ACHN (cell line): ENCODE measurements around the gene WWOX.

Source experiments
- DNase-seq: peaks from one replicate; pipeline ENCODE4 v3.0.0-alpha.2; 2015
- in situ Hi-C: cut with HindIII; loops from 2 replicates; pipeline ENCODE4 v1.10.0; 2017; ENCODE audit warnings: low sequenced_read_pairs, low pct_ligation_motif_present, low pct_unique_long_range_greater_than_20kb

The WWOX gene

DNA sequence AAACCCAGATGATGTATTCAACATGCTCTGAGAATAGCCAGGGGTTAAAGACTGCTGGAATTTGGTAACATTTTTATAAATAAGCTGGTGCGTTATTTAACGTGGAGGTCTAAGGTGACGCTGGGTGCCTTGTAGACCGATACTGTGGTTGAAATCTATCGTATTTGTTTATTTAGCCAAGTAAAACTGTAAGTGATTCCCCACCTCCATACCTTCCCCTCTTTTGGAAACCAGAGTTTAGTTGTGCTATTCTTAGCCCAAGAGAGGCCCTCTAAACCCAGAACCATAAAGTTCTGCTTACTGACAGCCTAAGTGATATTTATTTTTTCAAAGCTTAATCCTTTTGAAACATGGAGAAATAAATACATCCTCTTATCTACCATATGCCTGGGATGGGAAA lies 744.5 kb downstream of the WWOX start:
- DNase-seq: no peak
- in situ Hi-C loops: no loop called here

DNA sequence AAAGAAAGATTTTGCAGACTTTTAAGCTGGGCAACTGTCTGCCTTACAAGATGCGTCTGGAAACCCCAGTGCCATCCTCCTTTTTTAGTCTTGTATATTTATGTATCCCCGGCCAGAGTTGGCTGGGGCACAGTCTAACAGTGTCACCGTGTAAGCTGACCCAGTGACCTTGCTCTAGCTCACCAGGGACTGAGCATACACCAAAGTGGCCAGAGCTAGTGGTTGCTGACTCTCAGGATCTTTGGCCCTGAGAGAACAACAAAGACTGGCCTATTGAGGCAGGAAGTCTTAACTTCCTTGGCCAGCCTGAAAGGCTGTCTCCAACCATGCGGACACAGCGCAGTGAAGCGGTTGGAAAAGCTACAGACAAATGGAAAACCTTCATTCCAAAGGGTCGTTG lies 745.2 kb downstream of the WWOX start:
- DNase-seq: no peak

DNA sequence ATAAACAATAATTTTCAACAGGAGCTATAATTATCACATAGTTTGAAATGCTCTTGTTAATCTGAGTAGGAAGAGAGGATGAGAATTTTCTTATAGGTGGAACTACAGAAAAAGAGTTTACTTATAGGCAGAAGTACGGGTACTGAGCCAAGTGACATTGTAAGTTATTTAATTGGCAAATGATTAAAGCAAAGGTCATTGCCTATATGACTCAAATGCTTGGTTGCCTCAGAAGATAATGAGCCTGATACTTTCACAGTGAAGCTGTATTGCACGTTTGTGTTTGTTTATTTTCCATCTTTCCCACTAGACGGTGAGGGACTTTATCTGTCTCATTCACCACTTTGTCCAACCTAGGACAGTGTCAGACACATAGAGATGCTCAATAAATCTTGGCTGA lies 751.8 kb downstream of the WWOX start:
- no peak for DNase-seq
- in situ Hi-C loops: no loop called here

More for the DNA sequence above, 745.2 kb downstream of the WWOX start:
- in situ Hi-C loops: no loop called here

DNA sequence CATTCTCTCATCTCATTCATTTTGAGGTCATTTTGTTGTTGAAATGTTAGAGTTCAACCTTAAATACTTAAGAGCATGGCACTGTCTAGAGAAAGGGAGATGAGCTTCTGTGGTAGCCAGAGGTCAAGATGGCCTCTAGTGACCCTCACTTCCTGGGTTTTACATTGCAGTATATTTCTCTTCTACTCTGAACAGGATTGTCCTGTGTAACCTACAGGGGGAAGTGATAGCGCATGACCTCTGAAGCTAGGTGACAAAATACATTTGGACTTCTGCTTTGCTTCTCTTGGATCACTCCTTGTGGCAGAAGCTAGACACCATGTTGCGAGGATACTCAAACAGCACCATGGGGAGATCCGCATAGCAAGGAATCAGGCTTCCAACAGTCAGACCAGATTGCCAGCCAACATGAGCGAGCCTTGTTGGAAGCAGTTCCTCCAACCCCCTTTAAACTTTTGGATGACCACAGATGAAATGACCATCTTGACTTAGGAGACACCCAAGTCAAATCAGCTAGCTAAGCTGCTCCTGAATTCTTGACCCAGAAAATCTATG lies 752.7 kb downstream of the WWOX start:
- no peak for DNase-seq
- in situ Hi-C loops: no loop called here

DNA sequence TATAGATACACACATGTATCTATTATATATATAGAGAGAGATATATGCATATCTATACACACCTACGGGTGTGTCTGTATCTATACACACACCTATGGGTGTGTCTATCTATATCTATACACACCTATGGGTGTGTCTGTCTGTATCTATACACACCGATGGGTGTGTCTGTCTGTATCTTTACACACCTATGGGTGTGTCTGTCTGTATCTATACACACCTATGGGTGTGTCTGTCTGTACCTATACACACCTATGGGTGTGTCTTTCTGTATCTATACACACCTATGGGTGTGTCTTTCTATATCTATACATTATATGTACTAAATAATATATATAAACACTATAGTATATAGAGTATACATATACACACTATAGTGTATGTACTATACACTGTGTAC lies 762.6 kb downstream of the WWOX start:
- in situ Hi-C loops: no loop called here
- DNase-seq: no peak

DNA sequence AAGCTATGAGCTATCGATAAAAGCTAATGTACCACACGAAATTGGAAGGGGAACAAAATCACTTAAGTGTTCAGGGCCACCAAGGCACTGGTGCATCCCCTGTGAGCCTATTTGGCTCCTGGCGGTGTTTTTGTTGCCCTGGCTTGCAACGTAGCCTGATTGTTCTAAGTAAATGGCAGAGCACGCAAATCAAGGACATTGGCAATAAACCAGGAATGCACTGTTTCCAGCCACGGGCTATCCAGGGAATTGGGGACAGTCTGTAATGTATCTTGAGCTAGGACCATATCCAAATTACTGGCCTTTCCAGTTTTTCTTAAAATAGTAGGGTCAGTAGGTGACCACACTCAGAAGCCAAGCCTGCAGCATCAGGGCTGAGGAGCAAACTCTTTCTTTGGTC lies 767.1 kb downstream of the WWOX start:
- in situ Hi-C loops: no loop called here
- DNase-seq: no peak

DNA sequence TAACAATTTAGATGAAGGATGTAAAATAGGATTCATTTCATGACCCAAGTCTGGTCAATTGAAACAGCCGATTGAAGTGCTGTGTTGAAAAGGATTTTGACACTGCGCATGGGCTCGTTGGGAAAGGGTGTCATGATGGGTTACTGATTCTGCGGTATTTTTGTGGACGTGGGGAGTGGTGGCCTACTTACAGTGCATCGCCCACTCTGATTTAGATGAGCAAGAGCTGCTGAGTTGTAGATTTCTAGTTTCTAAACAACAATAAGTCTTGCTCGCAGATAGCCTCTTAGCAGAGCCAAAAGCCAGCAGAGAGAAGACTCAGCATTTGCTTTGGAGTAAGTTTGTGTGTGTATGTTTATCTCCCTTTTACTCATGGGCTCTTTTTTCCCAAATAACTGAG lies 770.0 kb downstream of the WWOX start:
- in situ Hi-C loops: no loop called here
- DNase-seq: no peak

DNA sequence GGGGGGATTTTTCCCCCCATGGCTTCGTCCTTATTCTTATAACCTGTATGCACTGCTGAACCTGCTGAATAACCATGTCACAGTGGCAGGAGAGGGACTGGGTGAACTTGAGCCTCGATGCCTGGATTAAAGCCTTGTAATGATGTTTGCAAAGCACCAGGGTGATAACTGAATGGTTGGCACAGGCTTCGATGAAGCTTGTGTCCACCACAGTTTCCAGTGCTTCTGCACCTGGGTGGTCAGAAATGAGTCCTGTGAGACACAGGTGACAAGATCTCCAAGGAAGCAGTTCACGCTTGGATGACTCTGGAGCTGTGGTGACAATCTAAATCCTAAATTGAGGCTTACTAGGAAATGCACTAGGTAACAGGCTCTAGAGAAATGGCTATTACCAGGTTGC lies 771.8 kb downstream of the WWOX start:
- in situ Hi-C loops: no loop called here
- DNase-seq: no peak

DNA sequence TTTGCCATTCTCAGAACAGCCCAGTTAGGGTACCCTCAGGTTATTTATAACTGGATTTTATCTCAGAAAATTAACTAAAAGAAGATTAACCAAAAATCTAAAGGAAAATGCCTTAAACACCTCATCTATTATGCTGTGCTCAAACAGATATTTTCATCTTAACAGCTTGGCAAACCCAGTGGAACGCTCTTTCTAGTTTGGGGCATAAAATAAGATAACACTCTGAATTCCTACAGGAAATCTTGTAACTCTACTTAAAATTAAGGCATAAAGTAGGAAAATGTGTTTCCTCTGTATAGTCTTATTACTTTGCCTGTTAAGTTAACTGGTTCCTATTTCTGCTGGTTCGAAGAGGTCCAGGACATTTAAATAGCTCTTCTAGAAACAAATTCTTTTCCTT lies 777.2 kb downstream of the WWOX start:
- no peak for DNase-seq
- in situ Hi-C loops: no loop called here

DNA sequence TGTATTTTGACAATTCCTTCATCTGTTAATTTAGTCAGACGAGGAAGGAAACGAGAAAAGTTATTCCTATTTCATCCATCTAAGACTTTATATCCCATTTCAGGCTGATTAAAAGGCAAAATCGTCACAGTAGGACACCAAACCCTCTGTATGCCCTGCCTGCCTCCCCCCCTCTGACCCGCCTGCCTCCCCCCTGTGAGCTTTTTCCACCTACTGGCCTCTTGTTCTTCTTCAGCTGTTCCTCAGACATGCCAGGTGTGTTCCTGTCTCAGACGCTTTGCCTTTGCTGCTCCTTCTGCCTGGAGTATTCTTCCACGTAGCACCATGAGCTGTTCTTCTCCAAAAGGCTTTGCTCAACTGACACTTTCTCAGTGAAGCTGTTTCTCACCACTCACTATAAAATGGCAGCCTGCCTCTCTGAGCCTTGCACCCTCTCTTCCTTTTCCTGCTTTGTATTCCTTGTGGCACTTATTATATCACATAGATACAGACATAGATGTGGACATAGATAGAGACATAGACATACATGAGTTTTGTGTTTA lies 777.7 kb downstream of the WWOX start:
- no peak for DNase-seq
- in situ Hi-C loops: no loop called here

DNA sequence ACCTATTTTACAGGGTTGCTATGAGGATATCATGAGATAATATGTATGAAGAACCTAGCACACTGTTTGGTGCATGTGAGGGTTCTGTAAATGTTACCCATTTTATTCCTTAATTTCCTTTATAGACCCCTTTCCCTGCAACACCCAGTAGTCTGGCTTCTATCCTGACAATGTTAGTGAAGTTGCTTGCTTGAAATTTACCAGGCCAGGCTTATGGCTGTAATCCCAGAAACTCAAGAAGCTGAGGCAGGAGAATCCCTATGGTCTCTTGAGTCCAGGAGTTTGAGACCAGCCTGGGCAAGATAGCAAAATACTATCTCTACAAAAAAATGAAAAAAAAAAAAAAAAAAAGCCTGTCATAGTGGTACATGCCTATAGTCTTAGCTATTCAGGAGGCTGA lies 779.1 kb downstream of the WWOX start:
- no peak for DNase-seq
- in situ Hi-C loops: no loop called here

DNA sequence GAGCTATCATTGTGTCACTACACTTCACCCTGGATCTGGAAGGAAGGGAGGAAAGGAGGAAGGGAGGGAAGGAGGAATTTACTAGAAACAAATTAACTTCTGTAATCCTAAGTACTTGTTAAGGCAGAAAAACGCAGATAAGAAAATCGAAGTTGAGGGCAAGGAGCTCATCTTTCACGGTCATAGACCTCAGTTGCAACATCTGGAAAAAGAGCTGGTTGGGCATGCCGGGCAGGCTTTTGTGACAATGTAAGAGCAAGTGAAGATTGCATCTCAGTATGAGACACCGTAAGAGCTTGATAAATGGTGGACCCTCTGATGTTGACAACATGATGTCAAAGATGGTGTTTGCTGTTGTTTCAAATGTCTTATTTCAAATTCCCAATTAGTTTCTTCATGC lies 779.6 kb downstream of the WWOX start:
- in situ Hi-C loops: no loop called here
- no peak for DNase-seq

DNA sequence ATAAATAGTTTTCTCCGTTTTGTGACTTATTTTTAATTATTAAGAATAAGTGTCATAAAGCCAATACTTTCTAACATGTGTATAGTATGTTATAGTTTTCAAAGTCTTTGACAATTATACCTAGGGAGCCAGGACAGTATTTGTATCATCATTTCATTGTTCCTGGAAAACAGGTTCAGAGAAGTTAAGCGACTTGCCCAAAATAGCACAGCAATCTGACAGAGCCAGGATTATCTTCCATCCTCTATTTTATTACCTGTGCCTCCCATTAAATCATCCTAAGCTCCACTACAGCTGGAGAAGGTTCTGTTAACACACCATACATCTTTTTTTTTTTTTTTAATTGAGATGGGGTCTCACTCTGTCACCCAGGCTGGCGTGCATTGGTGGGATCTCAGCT lies 782.7 kb downstream of the WWOX start:
- in situ Hi-C loops: no loop called here
- no peak for DNase-seq

DNA sequence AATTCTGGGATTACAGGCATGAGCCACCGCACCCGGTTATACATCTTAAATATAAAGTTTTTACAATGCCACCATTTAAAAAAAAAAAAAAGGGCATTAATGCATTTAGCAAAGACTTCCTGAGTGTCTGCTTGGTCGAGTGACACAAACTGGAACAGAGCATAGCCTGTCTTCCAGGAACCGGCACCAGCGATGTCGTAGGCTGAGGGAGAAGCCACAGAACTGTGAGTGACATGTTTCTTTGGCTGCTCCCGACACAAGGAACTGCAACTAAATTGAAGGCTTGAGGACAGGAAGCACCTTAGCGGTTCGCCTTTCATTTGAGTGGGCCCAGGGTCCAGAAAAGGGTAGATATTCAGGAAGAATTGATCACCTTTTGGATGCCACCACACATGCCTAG lies 783.3 kb downstream of the WWOX start:
- no peak for DNase-seq
- in situ Hi-C loops: no loop called here

DNA sequence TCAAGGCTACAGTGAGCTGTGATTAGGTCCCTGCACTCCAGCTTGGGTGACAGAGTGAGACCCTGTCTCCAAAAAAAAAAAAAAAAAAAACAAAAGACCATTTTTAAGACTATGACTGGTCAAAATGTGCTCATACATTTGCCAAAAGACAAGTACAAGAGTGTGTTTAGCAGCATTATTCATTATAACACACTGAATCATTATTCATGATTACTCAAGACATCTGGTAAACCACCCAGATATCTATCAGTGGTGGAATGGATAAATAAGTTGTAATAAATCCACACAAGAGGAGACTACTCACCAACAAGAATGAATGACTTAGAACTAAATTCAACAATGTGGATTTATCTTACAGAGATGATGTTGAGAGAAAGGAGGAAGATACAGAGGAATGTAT lies 784.8 kb downstream of the WWOX start:
- no peak for DNase-seq

DNA sequence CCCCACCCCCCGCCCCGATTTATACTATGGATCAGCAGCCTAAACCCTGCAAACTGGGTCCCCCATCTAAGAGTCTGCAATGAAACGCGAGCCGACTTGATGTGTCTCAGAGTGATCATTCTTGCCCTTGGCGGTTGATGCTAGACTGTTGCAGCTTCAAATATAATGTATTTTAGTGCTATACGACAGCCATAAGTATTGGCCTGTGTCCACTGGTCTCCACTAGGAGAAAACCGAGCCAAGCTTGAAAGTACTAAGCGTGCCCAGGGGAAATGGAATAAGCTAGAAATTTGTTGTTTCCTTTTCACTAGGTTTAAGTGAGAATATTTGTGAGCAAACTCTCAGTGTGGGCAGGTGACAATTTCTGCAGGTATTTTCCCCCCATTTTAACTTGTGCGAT lies 789.9 kb downstream of the WWOX start:
- DNase-seq: no peak
- in situ Hi-C loops: no loop called here

More for the DNA sequence above, 784.8 kb downstream of the WWOX start:
- in situ Hi-C loops: no loop called here

DNA sequence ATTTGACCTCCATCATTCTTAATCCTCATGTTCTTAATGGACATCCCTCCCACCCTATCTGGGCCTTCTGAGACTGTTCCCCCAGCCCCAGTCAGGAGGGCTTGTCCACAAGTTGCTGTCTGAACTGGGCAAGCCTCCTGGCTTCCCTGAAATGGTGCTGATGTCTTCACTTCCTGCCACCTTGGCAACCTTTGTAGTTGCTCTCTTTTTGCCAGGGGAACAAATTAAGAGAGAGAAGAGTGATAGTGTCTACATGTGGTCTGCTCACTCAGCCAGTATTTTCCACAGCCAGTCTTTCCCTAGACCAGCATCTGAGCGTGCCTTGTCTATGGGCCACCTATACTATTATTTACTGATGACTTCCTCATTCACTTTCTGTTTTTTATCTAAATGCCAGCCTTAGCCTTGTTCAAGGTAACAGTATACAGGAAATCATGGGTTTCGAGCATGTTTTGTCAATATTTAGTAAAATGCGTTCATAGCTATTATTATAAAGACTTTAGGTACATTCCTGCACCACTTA lies 791.0 kb downstream of the WWOX start:
- in situ Hi-C loops: no loop called here
- DNase-seq: no peak

DNA sequence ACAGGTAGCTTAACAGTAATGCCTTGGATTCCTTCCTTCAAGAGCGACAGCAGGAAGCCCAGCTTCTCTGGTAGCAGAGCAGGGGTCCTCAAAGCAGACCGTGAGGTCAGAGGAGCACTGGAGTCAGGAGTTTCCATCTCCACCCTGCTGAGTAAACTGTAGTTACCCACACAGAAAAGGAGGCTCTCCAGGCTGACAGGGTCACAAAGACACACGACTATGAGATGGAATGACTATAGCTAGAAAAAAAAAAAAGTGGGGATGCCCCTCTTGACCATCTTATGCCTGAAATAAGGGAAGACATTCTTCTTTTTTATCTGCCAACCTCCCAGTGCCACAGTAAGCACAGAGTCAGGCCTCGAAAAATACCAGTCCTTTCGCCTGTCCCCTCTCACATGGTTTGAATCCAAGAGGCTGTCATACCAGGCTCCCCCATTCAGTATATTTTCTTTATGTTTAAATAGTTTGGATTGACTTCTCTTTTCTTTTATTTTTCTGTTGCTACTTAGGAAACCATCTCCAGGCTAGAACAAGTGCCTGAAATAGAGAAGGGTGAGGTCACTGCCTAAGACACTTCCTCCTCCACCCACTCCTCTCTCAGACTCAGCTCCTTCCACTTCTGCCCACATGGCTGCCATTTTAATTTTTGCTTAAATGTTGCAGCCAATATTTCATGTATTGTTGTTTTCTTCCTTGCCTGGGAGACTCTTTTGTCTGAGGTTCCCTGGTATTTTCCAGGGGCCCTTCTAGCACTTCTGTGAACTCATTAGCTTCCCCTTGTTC lies 793.7 kb downstream of the WWOX start:
- DNase-seq: no peak
- in situ Hi-C loops: no loop called here

DNA sequence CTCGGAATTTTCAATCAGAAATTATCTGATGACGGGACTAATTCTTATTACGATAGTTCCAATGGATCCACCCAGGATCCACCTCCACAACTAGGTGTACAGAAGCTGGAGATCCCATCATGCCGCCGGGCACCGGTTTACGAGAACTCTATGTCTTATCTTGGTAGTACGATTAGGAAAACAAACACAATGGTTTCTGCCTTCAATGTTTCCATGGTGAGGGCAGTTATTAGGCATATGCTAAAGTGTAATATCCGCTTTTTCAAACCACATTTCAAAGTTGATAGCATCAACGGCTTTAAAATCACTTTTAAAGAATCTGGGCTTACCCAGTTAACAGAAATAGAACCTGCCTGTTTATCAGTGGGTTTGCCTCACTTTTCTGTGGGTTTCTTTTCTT lies 795.4 kb downstream of the WWOX start:
- DNase-seq: no peak
- in situ Hi-C loops: no loop called here

DNA sequence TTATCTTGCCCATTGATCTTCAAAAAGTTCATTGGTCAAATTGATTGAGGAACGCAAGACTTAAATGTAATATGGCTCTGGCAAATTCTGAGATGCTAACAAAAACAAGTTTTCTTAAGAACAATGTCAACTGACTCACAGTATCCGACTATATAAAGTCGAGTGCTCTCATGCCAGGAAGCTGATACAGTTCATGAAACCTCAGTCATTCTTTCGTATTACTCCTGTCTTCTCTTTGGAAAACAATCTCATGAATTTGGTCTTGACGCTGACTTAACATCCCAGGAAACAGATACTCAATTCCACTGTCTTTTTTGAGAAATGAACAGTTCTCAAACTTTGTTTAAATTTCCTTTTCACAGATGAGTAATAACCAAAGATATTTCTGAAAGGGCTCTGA lies 796.2 kb downstream of the WWOX start:
- in situ Hi-C loops: no loop called here
- DNase-seq: no peak
